Chondrocyte (in vitro differentiated cells): Measurements from ENCODE around the gene FZR1. TPM values are rescaled to one million over a fixed set of nuclear protein-coding genes. Genes with fewer than 3 reads are reported as not detected.

Experiments
- DNase-seq: peaks from one replicate; pipeline ENCODE4 v3.0.0; 2021; ENCODE audit warnings: mixed read lengths, low spot score
- H3K27ac Mint-ChIP-seq: one replicate; pipeline ENCODE4 v1.8.0; 2021; ENCODE audit warnings: mild to moderate bottlenecking, moderate library complexity, mixed read lengths; ENCODE audit not compliant: unreplicated experiment
- H3K27me3 Mint-ChIP-seq: 2 replicates; pipeline ENCODE4 v1.8.0; 2021; ENCODE audit warnings: low read depth, mixed read lengths
- H3K36me3 Mint-ChIP-seq: 2 replicates; pipeline ENCODE4 v1.8.0; 2021; ENCODE audit warnings: low read depth, mixed read lengths
- H3K4me1 Mint-ChIP-seq: 2 replicates; pipeline ENCODE4 v1.8.0; 2021; ENCODE audit warnings: low read depth, mild to moderate bottlenecking, mixed read lengths
- H3K4me3 Mint-ChIP-seq: one replicate; pipeline ENCODE4 v1.8.0; 2021; ENCODE audit warnings: mild to moderate bottlenecking, moderate library complexity, mixed read lengths; ENCODE audit not compliant: unreplicated experiment
- H3K9me3 Mint-ChIP-seq: 2 replicates; pipeline ENCODE4 v1.8.0; 2021; ENCODE audit warnings: low read depth, mixed read lengths
- total RNA-seq: library from RNA; stranded (reverse); gene quantifications from 3 replicates; pipeline ENCODE4 v1.2.1, GENCODE V29; 2021
- TF ChIP-seq, protein P1 (sequence below): fragments of 200-600 bp; sonication (generic); IDR thresholded peaks from 2 replicates; pipeline ENCODE4 v1.5.0; 2021; ENCODE audit warnings: antibody characterized with exemption, mild to moderate bottlenecking, moderate library complexity

Gene FZR1
- total RNA-seq, 1 donor from 2014 or later, result 35.0 TPM

DNA sequence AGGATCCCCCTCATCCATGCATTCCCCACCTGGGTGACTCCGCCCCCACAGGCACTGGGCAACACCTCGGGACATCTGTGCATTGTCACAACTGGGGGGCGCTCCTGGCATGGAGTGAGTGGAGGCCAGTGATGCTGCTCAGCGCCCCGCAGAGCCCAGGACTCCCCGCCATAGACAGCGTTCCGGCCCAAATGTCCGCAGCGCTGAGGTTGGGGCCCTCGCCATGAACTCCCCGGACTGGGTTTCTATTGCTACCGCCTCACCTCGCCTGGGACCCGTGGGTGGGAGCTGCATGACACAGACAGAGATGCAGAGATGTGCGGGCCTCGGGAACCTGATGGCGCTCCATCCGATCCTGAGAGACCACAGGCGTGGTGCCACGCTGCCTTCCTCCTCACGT, 4.6 kb downstream of the FZR1 start:
- Mint-ChIP-seq H3K4me1 (peaks cover 42% of the 10 kb centered on the region), H3K9me3 (no peaks in the 10 kb centered on the region), H3K27me3 (no peaks in the 10 kb centered on the region), H3K36me3 (no peaks in the 10 kb centered on the region), H3K4me3 (no peak overlapping the region), H3K27ac (no peak overlapping the region)
- DNase-seq, result peak; percentile 85
- TF ChIP-seq, protein P1, sequence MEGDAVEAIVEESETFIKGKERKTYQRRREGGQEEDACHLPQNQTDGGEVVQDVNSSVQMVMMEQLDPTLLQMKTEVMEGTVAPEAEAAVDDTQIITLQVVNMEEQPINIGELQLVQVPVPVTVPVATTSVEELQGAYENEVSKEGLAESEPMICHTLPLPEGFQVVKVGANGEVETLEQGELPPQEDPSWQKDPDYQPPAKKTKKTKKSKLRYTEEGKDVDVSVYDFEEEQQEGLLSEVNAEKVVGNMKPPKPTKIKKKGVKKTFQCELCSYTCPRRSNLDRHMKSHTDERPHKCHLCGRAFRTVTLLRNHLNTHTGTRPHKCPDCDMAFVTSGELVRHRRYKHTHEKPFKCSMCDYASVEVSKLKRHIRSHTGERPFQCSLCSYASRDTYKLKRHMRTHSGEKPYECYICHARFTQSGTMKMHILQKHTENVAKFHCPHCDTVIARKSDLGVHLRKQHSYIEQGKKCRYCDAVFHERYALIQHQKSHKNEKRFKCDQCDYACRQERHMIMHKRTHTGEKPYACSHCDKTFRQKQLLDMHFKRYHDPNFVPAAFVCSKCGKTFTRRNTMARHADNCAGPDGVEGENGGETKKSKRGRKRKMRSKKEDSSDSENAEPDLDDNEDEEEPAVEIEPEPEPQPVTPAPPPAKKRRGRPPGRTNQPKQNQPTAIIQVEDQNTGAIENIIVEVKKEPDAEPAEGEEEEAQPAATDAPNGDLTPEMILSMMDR, result no peak

DNA sequence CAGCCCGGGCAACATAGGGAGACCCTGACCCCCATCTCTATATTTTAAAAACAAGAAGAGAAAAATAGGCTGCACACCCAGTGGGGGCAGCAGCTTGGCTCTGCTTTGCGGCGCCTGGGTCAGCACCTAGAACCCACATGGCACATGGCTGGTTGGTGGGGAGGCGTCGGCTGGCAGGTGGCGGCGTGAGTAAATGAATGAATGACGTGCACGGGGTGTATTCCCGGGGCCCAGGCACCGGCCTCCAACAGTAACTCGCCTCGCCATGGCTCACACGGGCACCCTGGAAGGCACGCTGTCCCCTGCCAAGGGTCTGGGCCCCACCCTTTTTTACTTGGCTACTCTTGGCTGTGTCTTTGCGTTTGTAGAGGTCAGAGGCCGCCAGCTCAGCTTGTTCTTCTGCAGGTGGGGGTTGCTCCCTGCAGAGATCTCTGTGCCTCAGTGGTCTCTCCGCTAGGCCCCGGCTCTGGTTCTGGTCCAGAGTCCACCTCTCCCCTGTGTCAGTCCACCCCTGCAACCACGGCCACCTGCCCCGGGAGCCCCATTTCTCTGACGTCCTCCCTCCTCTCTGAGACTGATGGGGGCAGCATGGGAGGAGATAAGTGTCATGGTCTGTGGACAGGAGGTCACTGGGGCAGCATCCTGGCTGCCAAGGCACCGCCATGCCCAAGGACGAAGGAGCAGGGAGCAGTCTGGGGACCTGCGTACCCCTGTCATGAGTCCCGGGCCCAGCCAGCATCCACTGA, 5.6 kb downstream of the FZR1 start:
- H3K27ac Mint-ChIP-seq, result no peak overlapping the region
- H3K27me3 Mint-ChIP-seq, result no peaks in the 10 kb centered on the region
- H3K9me3 Mint-ChIP-seq, result no peaks in the 10 kb centered on the region
- H3K4me3 Mint-ChIP-seq, result no peak overlapping the region
- H3K36me3 Mint-ChIP-seq, result no peaks in the 10 kb centered on the region
- TF ChIP-seq, protein P1, result no peak
- H3K4me1 Mint-ChIP-seq, result peaks cover 43% of the 10 kb centered on the region
- DNase-seq, result no peak

DNA sequence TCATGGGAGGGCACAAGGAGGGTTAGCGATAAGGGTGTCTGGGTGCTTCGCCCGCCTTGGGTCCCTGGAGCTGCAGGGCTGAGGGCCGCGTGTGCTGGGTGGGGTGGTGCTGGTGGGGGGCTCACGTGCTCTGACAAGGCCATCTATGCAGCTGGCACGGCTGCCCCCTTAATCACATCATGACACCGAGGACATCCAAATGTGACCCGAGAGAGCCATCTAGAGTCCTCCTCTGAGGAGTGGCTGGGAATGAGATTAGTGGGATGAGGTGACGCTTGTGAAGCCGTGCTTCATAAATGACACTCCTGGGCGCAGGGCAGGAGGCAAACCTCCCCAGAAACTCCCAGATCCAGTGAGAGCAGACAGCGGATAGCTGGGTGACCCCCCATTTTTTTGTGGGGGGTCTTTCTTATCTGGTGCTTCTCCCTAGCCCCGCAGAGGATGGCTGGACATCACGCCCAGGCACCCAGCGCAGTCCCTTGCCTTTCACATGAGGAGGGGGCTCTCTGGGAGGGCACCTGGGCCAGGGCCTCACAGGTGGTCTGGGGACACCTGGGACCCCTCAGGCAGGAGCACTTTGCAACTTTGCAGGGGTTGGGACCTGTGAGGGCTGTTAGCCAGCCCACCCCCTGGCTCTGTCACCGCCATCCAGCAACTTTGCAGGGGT, 6.6 kb downstream of the FZR1 start:
- H3K4me3 Mint-ChIP-seq, result no peak overlapping the region
- H3K36me3 Mint-ChIP-seq, result no peaks in the 10 kb centered on the region
- H3K27ac Mint-ChIP-seq, result no peak overlapping the region
- TF ChIP-seq, protein P1, result no peak
- H3K9me3 Mint-ChIP-seq, result no peaks in the 10 kb centered on the region
- DNase-seq, result no peak
- no peaks in the 10 kb centered on the region for H3K27me3 Mint-ChIP-seq
- H3K4me1 Mint-ChIP-seq, result peaks cover 34% of the 10 kb centered on the region

DNA sequence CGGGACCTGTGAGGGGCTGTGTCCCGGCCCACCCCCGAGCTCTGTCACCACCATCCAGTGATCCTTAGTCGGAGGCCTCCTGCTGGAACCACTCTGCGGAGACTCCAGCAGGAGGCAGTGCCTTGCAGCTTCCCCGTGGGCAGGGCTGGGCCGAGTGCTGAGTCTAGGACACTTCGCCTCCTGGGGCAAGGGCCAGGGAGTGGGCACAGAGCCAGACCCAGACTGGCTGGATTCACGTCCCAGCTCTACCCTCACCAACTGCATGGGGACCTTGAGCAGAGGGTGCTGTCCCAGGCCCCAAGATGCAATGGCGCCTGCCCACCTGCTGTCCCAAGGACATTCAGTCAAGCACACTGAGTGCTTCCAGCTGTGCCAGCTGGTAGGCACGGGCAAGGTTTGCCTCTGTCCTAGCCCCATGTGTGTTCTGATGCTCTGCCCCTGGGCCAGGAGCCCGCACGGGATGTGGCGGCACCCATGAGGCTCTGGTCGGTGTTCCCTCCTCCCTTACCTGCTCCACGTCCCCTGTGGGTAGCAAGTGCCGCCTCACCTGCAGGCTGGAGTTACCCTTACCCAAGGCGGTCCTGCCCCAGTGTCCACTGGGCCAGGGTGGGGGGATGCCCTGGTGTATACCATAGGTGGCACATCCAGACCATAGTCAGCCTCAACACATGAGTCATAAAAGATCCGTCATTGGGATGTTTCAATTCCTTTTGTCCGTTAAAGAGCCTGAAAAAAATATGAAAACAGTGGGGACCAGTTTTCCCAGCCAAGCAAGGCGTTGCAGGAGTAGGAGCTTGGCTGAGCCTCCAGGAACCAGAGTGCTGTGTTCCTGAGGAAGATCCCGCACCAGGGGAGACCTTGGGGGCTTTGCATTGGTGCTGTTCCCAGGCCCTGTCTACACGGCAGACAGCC, 7.4 kb downstream of the FZR1 start:
- DNase-seq, result no peak
- H3K4me1 Mint-ChIP-seq, result peaks cover 29% of the 10 kb centered on the region
- H3K36me3 Mint-ChIP-seq, result no peaks in the 10 kb centered on the region
- H3K27ac Mint-ChIP-seq, result no peak overlapping the region
- TF ChIP-seq, protein P1, result no peak
- no peaks in the 10 kb centered on the region for H3K27me3 Mint-ChIP-seq
- no peaks in the 10 kb centered on the region for H3K9me3 Mint-ChIP-seq
- H3K4me3 Mint-ChIP-seq, result no peak overlapping the region

DNA sequence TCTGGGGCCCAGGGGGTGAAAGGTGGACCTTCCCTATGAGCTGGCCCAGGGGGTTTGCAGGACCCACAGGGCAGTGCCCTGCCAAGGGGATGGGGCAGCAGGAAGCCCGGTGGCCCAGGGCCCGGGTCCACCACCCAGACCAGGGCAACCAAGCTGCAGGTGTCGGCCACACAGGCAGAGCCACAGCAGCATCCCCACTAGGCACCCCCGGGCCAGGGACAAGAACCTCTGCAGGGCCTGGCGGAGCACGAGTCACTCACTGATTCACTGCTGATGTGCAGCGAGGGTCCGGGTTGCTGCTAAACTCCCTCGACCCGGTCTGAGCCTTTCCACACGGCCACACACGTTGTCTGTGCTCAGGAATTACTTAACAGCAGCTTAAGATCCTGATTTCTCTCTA, 8.8 kb downstream of the FZR1 start:
- no peaks in the 10 kb centered on the region for H3K27me3 Mint-ChIP-seq
- DNase-seq, result no peak
- H3K27ac Mint-ChIP-seq, result no peak overlapping the region
- no peak overlapping the region for H3K4me3 Mint-ChIP-seq
- H3K36me3 Mint-ChIP-seq, result no peaks in the 10 kb centered on the region
- TF ChIP-seq, protein P1, result no peak
- H3K9me3 Mint-ChIP-seq, result no peaks in the 10 kb centered on the region
- H3K4me1 Mint-ChIP-seq, result peaks cover 17% of the 10 kb centered on the region
